Measurements from ENCODE around the gene SGSM2. TPM values are rescaled to one million over a fixed set of nuclear protein-coding genes. Genes with fewer than 3 reads are reported as not detected.

Gene SGSM2
- total and polyA plus RNA-seq, 8 donors, result 17.6 to 153 (median 28.1) TPM

DNA sequence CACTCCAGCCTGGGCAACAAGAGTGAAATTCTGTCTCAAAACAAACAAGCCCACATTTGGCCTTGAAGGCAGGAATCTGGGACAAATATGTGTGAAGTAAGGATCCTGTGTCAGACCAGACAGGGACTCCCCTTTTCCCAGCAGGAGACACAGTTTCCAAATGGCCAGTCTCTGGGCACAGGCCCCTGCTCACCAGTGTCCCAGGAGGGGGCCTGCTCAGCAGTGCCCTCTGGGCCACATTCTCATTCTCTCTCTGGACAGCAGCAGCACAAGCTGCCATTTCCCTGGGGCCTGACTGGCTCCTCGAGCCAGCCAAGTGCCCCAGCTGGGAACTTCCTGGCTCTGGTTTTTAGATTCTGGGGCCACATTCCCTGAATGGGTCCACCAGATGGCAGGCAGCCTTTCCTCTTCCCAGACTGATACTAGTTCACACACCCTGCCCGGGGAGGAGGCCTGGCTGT is 75.3 kb downstream of the SGSM2 start:
- Histone ChIP-seq H3K27me3 (no peaks in the 10 kb centered on the region), H3K36me3 (no peaks in the 10 kb centered on the region), H3K27ac (peak overlapping the region; percentile 61 to 74 (median 70)), H3K9me3 (no peaks in the 10 kb centered on the region), H3K4me1 (peaks cover 0 to 15% (median 5%) of the 10 kb centered on the region in 3 donors), H3K4me3 (no peak overlapping the region)
- WGBS, 2 donors, result 20 to 24% methylated on average over 2 of the region's 2 CpGs
- no peak for FAIRE-seq
- TF ChIP-seq CTCF (IDR thresholded peaks at IDR 0.05), result no peak
- ATAC-seq, result peak; percentile 72 to 88 (median 83)
- DNase-seq, result peak in 5 of 6 donors; percentile 81 to 88 (median 84)
- intact Hi-C loops (cut with DNase I), result no loop called here

GRCh38 chr17:2414446-2415064 is 77.3 kb downstream of the SGSM2 start:
- intact Hi-C loops (cut with DNase I), result loop anchor here in 2 of 3 donors (2.0 to 5.0 kb wide), 2 partner anchors 32 kb away; no protein-coding TSS in a partner anchor
- FAIRE-seq, result no peak

DNA sequence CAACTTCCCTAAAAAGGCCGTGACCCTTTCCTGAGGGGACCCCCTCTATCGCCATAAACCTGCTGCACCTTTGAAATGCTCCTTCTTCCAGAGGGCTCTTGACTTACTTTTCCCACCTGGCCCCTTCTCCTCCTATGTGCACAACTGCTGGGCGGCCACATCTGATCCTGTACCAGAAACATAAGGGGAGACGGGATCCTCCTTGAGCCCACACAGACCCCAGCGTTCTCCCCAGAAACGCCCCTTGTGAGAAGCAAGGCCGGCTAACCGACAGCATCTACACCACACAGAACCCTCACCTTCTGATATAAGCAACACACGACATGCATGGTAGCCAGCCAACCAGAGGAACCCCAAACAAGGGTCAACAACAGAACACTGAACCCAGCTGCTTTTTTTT is 77.8 kb downstream of the SGSM2 start:
- WGBS, 2 donors, result 81 to 86% methylated on average over 9 of the region's 9 CpGs
- Histone ChIP-seq H3K36me3 (peaks cover 0 to 4% (median 0%) of the 10 kb centered on the region in 3 donors), H3K4me3 (no peak overlapping the region), H3K9me3 (no peaks in the 10 kb centered on the region), H3K4me1 (peaks cover 5 to 25% (median 7%) of the 10 kb centered on the region in 3 donors), H3K27ac (no peak overlapping the region), H3K27me3 (no peaks in the 10 kb centered on the region)
- DNase-seq, result no peak
- no peak for TF ChIP-seq CTCF (IDR thresholded peaks at IDR 0.05)
- ATAC-seq, result no peak
- intact Hi-C loops (cut with DNase I), result loop anchor here in 2 of 3 donors (2.0 to 5.0 kb wide), 2 partner anchors 32 to 33 kb away; no protein-coding TSS in a partner anchor
- no peak for FAIRE-seq

More at GRCh38 chr17:2414446-2415064, 77.3 kb downstream of the SGSM2 start:
- no peak for TF ChIP-seq CTCF (IDR thresholded peaks at IDR 0.05)
- H3K27me3 ChIP-seq, result no peaks in the 10 kb centered on the region
- H3K9me3 ChIP-seq, result no peaks in the 10 kb centered on the region
- peaks cover 5 to 25% (median 7%) of the 10 kb centered on the region in 3 donors for H3K4me1 ChIP-seq
- DNase-seq, result no peak
- no peak overlapping the region for H3K27ac ChIP-seq
- no peak for ATAC-seq
- 91 to 94% methylated on average over 22 of the region's 22 CpGs for WGBS, 2 donors
- H3K36me3 ChIP-seq, result no peaks in the 10 kb centered on the region
- H3K4me3 ChIP-seq, result no peak overlapping the region

DNA sequence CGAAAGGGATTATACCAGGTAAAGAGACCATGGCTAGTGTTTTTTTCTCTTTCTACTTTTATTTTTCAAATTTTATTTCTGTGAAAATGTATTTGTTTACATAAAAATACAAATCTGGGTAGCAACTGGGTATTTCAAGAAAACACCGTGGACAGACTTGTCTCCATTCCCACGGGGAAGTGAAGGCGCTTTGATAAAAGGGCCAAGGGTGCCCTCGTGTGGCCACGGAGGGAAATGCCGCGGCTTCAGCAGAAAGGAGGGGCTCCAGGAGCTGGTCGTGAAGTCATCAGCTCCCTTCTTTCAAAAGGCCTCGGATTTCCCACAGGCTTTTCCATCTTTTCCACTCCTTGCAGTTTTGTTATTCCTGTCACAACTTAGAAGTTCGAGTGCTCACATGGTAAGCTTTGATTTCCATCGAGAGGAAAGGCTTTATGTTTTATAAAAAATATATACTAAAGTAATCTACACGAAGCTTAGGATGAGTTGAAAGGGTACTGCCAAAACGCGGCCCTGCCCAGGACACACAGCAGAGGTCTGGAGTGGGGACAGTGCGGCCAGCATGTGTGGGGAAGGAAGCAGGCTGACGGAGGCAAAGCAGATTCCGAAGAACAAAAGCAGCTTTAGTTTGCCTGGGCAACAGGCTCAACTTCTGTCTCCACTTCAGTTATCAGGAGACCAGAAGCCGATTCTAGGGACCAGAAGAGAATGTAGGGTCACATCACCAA is 78.9 kb downstream of the SGSM2 start:
- peak; percentile 94 to 98 (median 96) for TF ChIP-seq CTCF (IDR thresholded peaks at IDR 0.05)
- Histone ChIP-seq H3K4me3 (no peak overlapping the region), H3K9me3 (no peaks in the 10 kb centered on the region), H3K27ac (peak overlapping the region in 1 of 4 donors; percentile 30), H3K4me1 (peaks cover 5 to 25% (median 7%) of the 10 kb centered on the region in 3 donors), H3K27me3 (no peaks in the 10 kb centered on the region), H3K36me3 (peaks cover 0 to 11% (median 0%) of the 10 kb centered on the region in 3 donors)
- peak; percentile 71 to 97 (median 92) for DNase-seq
- ATAC-seq, result peak; percentile 65 to 80 (median 78)
- WGBS, 2 donors, result 23% methylated on average over 19 of the region's 19 CpGs
- FAIRE-seq, result peak; percentile 95
- intact Hi-C loops (cut with DNase I), result loop anchor here in 1 of 3 donors (5.0 kb wide), 1 partner anchor 34 kb away; no protein-coding TSS in a partner anchor
